SK-N-MC (cell line): Measurements from ENCODE around the gene SCNN1G.
"Not testable (repeated sequence)": the region's sequence is repeated elsewhere in the genome, so short reads cannot be mapped to it uniquely, and the experiment has no call there.

Experiments used
- DNase-seq: peaks from one replicate; pipeline ENCODE4 v3.0.0-alpha.2; 2011; ENCODE audit warnings: low read depth, low spot score
- H3K27ac ChIP-seq: fragments of 200-600 bp; sonication (generic); 2 replicates; pipeline ENCODE4 v1.5.1; 2016; ENCODE audit warnings: mixed run types
- H3K36me3 ChIP-seq: fragments of 200-600 bp; sonication (generic); 2 replicates; pipeline ENCODE4 v1.6.1; 2017; ENCODE audit warnings: antibody characterized with exemption, low read length, mixed read lengths; ENCODE audit not compliant: insufficient read depth
- H3K4me3 ChIP-seq: fragments of 200-600 bp; sonication (generic); 2 replicates; pipeline ENCODE4 v1.5.1; 2016
- H3K9ac ChIP-seq: fragments of 200-600 bp; sonication (generic); 2 replicates; pipeline ENCODE4 v1.8.0; 2017; ENCODE audit warnings: mixed run types, mixed read lengths; ENCODE audit not compliant: insufficient read length
- H3K9me3 ChIP-seq: fragments of 200-600 bp; sonication (generic); 2 replicates; pipeline ENCODE4 v1.6.1; 2017; ENCODE audit warnings: low read depth, mild to moderate bottlenecking, antibody characterized with exemption, low read length, moderate library complexity, mixed read lengths
- EZH2 ChIP-seq: fragments of 200-600 bp; sonication (generic); IDR thresholded peaks from one replicate; pipeline ENCODE4 v1.6.1; 2017; ENCODE audit warnings: antibody characterized with exemption
- FOXP2 ChIP-seq: optimal IDR thresholded peaks from 2 replicates; pipeline ENCODE3; 2011; ENCODE audit warnings: mild to moderate bottlenecking, moderate library complexity; ENCODE audit not compliant: insufficient read depth; ENCODE audit errors: extremely low read length, control extremely low read depth
- POLR2AphosphoS5 ChIP-seq: IDR thresholded peaks from 2 replicates; pipeline ENCODE4 v1.6.1; 2012; ENCODE audit warnings: mild to moderate bottlenecking, low read depth, low read length, borderline replicate concordance

Gene SCNN1G

GRCh38 chr16:23244122-23244521 lies 61.6 kb downstream of the SCNN1G start:
- no peak overlapping the region for H3K4me3 ChIP-seq
- no peaks in the 10 kb centered on the region for H3K36me3 ChIP-seq
- TF ChIP-seq FOXP2 = no peak
- TF ChIP-seq EZH2 = no peak
- no peak overlapping the region for H3K27ac ChIP-seq
- H3K9me3 ChIP-seq = no peaks in the 10 kb centered on the region
- no peak for DNase-seq
- H3K9ac ChIP-seq = no peak overlapping the region

- TF ChIP-seq POLR2AphosphoS5 (no peak), FOXP2 (no peak), EZH2 (no peak)
- no peak overlapping the region for H3K9ac ChIP-seq
These were observed 62.7 kb downstream of the SCNN1G start for GRCh38 chr16:23245268-23245667.

GRCh38 chr16:23248261-23249194 lies 66.0 kb downstream of the SCNN1G start:
- H3K9me3 ChIP-seq = no peaks in the 10 kb centered on the region
- TF ChIP-seq POLR2AphosphoS5 (no peak), FOXP2 (no peak), EZH2 (no peak)
- no peak overlapping the region for H3K9ac ChIP-seq
- H3K27ac ChIP-seq = no peak overlapping the region
- DNase-seq = no peak
- H3K4me3 ChIP-seq = no peak overlapping the region
- no peaks in the 10 kb centered on the region for H3K36me3 ChIP-seq

More at GRCh38 chr16:23245268-23245667, 62.7 kb downstream of the SCNN1G start:
- no peak for DNase-seq
- Histone ChIP-seq H3K27ac (no peak overlapping the region), H3K9me3 (no peaks in the 10 kb centered on the region), H3K4me3 (no peak overlapping the region), H3K36me3 (no peaks in the 10 kb centered on the region)

- H3K27ac ChIP-seq = no peak overlapping the region
- no peak overlapping the region for H3K9ac ChIP-seq
- TF ChIP-seq FOXP2 (no peak), POLR2AphosphoS5 (no peak), EZH2 (no peak)
- H3K9me3 ChIP-seq = no peaks in the 10 kb centered on the region
- H3K4me3 ChIP-seq = no peak overlapping the region
- no peak for DNase-seq
- no peaks in the 10 kb centered on the region for H3K36me3 ChIP-seq
These were observed 67.3 kb downstream of the SCNN1G start for GRCh38 chr16:23249830-23250229.

GRCh38 chr16:23252310-23252709 lies 69.8 kb downstream of the SCNN1G start:
- no peak for DNase-seq
- no peak for TF ChIP-seq POLR2AphosphoS5
- no peak for TF ChIP-seq EZH2
- TF ChIP-seq FOXP2 = no peak
- Histone ChIP-seq H3K9ac (no peak overlapping the region), H3K36me3 (no peaks in the 10 kb centered on the region), H3K4me3 (no peak overlapping the region), H3K9me3 (no peaks in the 10 kb centered on the region), H3K27ac (no peak overlapping the region)

- DNase-seq, H3K27ac ChIP-seq, H3K9me3 ChIP-seq: not testable (repeated sequence)
These were observed 71.1 kb downstream of the SCNN1G start for GRCh38 chr16:23253650-23254049.

GRCh38 chr16:23254338-23254737 lies 71.8 kb downstream of the SCNN1G start:
- no peak for DNase-seq
- H3K27ac ChIP-seq = no peak overlapping the region
- TF ChIP-seq EZH2 = no peak
- no peak for TF ChIP-seq POLR2AphosphoS5
- no peak for TF ChIP-seq FOXP2

More at GRCh38 chr16:23253650-23254049, 71.1 kb downstream of the SCNN1G start:
- H3K36me3 ChIP-seq, H3K9ac ChIP-seq, H3K4me3 ChIP-seq: not testable (repeated sequence)

GRCh38 chr16:23255000-23255399 lies 72.5 kb downstream of the SCNN1G start:
- Histone ChIP-seq H3K36me3 (no peaks in the 10 kb centered on the region), H3K4me3 (no peak overlapping the region), H3K27ac (no peak overlapping the region), H3K9me3 (no peaks in the 10 kb centered on the region), H3K9ac (no peak overlapping the region)
- DNase-seq = no peak
- TF ChIP-seq POLR2AphosphoS5 (no peak), FOXP2 (no peak), EZH2 (no peak)

More at GRCh38 chr16:23254338-23254737, 71.8 kb downstream of the SCNN1G start:
- Histone ChIP-seq H3K36me3 (no peaks in the 10 kb centered on the region), H3K9me3 (no peaks in the 10 kb centered on the region), H3K9ac (no peak overlapping the region), H3K4me3 (no peak overlapping the region)

GRCh38 chr16:23256440-23256839 lies 73.9 kb downstream of the SCNN1G start:
- no peaks in the 10 kb centered on the region for H3K36me3 ChIP-seq
- no peak for DNase-seq
- TF ChIP-seq POLR2AphosphoS5 (no peak), EZH2 (no peak), FOXP2 (no peak)
- no peaks in the 10 kb centered on the region for H3K9me3 ChIP-seq
- H3K4me3 ChIP-seq = no peak overlapping the region
- no peak overlapping the region for H3K9ac ChIP-seq
- no peak overlapping the region for H3K27ac ChIP-seq
